ENCODE measurements around the gene KANK2.

GRCh38 chr19:11168568-11168967 is 28.8 kb downstream of the KANK2 start:
- TF ChIP-seq SIN3A (IDR thresholded peaks at IDR 0.05; ENCODE audit: borderline replicate concordance, insufficient read depth, low read length) (no peak), TAF1 (IDR thresholded peaks at IDR 0.05; ENCODE audit: borderline replicate concordance, insufficient read depth, low read length) (no peak)
